Measurements from ENCODE around the gene OR8D4.

- TF ChIP-seq POLR2A (IDR thresholded peaks at IDR 0.05), result no peak
- no peak for TF ChIP-seq CTCF (IDR thresholded peaks at IDR 0.05)
Measured at GRCh38 chr11:123856444-123856843, 45.5 kb upstream of the OR8D4 start.

Measured in body of pancreas (tissue), 4 donors.